ENCODE measurements around the gene STARD7.
A peak's percentile ranks its signal among the peaks of the same experiment; 100 is the strongest.

The STARD7 gene

DNA sequence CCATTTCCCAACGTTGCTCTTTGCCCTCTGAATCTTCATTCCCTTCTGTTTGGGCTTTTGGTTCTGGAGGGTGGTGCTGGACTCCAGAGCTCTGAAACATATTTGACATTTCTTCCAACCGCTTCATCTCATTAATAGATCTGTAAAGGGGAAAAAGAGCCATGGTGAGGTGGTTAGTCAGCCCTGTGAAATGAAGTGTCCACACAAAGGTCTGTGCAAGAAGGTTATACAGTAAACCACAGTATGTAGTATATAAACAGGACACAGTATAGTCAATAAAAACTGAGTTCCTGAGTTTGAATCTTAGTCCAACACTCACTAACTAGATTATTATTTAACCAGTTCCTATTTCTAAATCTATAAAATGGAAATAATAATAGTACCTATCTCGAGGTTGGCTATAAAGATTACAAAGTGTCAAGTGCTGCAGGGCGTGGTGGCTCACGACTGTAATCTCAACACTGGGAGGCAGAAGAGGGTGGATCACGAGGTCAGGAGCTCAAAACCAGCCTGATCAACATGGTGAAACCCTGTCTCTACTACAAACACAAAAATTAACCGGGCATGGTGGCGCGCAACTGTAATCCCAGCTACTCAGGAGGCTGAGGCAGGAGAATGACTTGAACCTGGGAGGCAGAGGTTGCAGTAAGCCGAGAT, 13.1 kb downstream of the STARD7 start:
- no peak for DNase-seq

DNA sequence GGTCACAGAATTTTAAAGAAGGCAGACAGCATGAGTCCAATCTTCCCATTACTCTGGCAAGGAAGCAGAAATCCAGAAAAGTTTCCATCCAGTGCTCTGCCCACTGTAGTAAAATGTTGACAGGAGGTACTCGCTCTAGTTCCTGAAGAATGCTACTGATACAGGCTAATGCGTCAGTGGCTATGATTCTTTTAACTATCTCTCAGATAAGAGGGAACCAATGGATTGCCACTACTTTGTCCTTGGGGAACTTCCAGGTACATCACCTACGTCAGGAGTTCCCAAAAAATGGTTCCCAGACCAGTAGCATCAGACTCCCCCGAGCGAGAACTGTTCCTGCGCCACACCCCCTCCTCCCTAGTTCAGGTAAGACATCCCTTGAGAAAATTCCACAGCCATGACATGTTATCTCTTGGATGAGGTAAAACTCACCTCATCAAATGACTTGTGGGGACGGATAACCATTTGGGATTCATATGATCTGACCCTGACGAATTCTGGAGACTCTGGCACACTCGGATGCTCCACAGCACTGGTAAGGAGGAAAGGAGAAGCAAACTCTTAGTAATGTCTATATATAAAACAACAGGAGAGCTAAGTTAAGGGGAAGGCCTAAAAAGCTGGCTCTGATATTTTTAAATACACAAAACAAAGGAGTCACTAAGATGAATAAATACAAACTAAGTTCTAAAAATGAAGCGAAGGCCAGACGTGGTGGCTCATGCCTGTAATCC, 16.5 kb downstream of the STARD7 start:
- no peak for DNase-seq

DNA sequence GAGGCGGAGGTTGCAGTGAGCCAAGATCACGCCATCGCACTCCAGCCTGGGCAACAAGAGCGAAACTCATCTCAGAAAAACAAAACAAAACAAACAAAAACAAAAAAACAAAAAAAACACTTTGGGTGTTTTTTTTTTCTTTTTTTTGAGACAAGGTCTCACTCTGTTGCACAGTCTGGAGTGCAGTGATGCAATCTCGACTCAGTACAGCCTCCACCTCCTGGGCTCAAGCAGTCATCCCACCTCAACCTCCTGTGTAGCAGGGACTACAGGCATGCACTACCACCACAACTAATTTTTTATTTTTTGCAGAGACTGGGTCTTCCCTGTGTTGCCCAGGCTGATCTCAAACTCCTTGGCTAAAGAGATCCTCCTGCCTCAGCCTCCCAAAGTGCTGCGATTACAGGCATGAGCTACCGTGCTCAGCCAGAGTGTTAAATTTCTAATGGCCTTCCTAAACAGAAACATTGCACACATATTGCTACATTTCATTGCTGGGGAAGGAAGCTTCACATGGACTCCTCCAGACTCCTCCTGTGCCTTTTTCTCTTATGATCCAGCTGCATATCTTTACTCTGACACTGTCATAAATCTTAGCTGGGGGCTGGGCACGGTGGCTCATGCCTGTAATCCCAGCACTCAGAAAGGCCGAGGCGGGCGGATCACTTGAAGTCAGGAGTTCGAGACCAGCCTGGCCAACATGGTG, 19.7 kb downstream of the STARD7 start:
- DNase-seq: no peak

DNA sequence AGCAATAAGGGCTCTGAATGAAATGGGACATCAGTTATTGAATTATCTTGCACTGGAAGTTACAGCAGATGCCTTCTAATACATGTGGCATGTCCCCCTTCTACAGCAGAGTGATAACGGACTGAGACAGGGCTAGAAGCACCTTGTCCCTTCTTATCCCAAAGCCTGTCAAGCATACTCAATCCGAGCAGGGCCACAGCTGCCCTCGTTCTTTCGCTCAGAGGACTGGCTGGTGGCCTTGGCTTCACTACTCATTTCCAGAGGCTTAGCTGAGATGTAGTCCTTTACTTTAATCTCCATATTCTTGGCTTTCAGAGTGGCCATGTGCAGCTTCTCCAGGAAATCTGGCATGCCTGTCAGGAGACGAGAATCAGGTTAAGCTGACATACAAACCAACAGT, 22.1 kb downstream of the STARD7 start:
- no peak for DNase-seq

DNA sequence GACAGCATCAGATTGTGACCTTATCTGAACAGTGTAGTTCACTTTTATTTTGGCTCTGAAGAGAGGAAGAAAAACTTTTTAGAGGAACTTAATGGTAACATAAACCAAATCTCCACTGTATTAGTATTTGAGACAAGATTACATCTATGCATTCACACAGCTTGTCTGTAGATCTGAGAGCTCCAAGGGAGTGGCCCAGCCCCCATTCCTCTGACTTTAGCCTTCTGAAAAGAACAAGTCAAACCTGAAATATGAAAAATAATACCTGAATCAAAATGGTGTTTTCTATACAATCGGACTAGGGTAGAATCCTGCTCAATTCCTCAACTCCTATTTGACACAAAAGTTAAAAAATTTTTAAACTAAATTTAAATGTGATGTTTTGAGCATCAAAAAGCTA, 23.1 kb downstream of the STARD7 start:
- no peak for DNase-seq

DNA sequence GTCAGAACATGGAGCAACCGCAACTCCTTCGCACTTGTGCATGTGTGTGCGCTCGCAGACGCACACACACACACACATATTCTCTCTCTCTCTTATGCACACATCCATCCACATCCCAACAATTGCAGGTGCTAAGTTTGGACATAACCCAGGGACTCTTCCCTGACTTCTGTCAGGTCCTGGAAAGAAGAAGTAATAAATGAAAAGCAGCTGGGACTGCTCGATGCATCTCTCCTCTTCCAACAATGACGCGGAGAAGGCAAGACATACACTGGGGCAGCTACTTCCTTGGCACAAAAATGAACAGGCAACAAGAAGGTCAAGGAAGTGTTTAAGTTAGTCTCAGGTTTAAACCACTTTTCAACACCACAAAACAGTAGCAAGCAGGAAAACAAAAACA, 23.6 kb downstream of the STARD7 start:
- DNase-seq: no peak

DNA sequence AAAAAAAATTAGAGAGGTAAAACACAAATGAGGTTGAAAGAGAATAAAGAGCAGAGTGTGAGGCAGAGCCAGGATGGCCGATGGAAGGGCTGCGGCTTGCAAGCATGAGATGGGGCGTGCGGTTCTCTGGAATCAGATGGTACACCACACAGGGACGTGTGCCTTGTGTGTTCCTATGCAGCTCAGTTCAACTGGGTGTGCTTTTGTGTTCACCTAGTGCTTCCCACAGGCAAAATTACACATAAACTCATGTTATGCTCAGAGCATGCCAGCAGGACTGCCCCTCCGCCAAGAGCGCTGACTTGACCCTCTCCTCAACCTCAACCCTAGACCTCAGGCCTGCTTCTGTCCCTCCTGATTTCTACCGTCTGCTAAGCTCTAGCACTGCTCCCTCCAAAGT, 24.4 kb downstream of the STARD7 start:
- no peak for DNase-seq

DNA sequence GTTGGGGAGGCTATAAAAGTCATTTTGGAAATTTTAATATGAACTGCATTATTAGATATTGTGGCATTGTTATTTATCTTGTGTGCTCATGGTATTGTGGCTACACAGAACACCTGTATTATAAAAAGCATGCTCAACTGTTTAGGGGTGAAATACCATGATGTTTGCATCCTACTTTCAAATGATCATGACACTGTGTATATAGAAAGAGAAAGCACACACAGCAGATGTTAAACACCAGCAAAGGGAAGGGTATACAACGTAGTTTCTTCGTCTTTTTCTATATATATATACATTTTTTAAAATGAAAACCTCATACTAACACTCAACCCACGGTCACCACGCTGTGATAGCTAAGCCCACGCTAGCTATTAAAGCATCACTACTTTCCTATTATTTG, 27.1 kb downstream of the STARD7 start:
- DNase-seq: no peak

DNA sequence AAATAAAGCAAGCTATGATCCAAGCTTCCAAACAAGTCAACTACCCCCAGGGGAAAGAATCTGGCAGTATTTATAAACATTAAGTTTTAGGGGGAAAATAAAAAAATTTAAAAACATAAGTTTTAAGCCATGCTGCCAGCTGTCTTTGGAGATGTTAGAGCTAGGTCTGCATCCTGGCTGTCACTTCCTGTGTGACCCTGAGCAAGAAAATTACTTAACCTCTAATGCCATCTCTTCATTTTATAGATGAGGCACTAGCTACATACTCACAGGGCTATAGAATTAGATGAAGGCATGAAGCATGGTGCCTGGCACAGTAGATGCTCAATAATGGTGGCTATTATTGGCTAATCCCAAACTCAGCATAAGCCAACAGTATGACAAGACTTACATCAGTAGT, 28.1 kb downstream of the STARD7 start:
- DNase-seq: no peak

DNA sequence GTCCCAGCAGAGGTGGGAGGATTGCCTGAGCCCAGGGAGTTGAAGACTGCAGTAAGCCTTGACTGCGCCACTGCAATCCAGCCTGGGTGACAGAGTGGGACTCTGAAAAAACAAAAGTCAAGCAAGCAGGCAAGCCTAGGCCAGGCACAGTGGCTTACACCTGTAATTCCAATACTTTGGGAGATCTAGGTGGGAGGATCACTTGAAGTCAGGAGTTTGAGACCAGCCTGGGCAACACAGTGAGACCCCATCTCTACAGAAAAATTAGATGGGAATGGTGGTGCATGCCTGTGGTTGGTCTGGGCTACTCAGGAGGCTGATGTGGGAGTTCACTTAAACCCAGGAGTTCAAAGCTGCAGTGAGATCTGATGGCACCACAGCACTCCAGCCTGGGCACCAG, 28.6 kb downstream of the STARD7 start:
- no peak for DNase-seq

DNA sequence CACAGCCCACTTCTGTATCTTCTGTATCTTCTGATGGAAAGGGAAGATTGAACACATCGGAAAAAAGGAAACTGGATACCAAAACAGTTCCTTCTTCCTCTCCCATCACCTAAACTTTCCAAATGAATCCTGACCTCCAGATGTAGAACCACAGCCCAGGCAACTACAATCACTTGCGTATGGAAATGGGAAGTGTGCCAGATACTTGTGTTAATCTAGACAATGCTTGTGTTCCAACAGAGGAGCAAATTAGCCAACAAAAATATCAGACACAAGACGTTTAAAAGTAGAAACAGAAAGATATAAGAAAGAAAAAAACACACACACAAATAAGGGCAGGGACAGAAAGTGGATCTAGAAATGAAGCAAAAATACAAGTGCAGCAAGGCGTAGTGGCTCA, 32.0 kb downstream of the STARD7 start:
- no peak for DNase-seq

DNA sequence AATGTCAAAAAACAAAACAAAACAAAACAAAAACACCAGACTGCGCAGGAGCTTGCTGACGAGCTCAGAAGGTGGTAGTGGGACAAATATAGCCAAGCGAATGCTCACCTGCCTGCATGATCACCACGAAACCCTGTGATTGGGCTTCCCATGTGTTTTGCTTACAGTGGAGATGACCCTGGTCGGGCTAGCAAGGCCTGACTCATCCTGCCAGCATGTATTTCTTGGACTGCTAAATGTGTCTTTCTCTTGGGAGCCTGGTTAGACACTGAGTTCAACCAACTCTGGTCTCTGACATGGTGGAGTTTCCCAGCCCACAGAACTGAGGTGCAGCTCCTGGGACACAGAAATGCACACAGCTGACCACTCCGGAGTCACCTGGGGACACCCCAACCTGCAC, 32.7 kb downstream of the STARD7 start:
- no peak for DNase-seq

DNA sequence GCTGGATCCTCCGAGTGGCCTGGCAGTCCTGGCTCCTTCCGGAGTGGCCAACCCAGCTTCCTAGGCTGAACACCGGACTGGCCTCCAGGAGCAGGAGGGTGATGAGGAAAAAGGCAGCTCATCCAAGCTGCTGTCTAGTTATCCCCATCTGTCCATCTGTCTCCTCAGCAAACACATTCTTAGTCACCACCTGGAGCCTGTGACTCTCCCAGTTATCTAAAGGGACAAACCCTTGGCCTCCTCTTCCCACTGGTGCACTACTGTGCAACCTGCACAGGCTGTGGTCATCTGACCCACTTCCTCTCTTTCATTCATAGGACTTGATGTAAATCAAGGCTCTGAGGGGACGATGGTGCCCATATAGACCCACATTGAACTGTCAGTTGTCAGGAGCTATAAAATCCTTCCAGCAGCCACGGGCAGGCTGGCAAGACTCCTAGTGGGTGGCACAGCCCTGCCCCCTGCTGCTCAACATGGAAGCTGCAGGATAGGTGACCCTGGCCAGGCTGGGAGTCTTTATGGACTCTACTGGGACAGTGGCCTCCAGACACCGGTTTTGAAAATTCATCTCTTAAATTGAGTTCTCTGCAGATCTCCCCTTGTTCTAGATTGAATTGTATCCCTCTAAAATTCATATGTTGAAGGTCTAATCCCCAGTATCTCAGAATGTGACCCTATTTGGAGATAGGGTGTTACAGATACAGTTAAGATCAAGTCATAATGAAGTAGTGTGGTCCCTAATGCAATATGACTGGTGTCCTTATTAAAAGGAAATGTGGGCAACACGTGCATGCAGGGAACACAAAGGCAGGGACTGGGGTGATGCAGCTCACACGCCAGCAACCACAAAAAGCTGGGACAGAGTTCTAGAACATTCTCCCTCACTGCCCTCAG, 34.1 kb downstream of the STARD7 start:
- DNase-seq: peak; percentile 83 to 84

DNA sequence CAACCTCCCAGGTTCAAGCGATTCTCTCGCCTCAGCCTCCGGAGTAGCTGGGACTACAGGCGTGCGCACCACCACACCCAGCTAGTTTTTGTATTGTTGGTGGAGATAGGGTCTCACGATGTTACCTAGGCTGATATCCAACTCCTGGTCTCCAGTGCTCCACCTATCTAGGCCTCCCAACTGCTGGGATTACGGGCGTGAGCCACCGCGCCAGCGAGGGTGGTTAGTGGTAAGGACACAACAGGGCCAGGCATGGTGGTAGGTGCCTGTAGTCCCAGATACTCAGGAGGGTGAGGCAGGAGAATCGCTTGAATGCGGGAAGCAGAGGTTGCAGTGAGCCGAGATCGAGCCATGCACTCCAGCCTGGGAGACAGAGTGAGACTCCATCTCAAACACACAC, 36.8 kb downstream of the STARD7 start:
- no peak for DNase-seq

DNA sequence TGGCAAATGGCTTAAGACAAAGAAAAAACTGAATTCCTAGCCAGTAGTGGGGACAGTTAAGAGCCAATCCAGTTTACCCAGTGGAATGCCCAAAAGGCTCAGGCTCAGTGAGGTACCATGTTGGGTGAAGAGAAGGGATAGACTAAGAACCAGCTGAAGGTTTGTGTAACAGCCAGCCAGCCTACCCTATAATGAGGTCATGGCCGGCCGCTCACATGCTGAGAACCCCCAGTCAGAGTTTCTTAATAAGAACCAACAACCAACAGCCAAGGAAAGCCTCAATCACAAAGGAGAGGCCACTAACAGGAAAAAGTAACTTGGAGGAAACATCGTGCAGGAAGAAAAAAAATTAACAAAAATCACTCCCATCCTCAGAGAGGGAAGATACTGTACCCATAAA, 38.0 kb downstream of the STARD7 start:
- no peak for DNase-seq

DNA sequence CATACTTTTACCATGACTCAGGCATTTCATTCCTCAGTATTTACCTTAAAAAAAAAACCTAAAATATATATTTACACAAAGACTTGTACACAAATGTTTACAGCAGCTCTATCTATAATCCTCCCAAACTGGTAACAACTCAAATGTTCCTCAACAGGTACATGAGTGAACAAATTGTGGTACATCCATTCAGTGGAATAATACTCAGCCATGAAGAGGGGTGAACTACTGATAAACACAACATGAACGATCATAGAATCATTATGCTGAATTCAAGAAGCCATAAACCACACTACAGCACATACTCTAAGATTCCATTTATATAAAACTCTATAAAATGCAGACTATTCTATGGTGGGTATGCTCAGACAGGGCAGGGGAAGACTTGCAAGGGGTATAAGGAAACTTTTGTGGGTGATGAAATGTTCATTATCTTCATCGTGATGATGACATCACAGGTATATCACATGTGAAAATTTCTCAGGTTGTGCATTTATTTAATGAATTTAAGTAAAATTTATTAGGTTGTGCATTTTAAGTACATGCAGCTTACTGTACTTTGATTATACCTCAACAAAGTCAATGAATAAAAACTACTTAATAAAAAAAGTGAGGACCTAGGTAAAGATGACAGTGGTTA, 38.6 kb downstream of the STARD7 start:
- no peak for DNase-seq

DNA sequence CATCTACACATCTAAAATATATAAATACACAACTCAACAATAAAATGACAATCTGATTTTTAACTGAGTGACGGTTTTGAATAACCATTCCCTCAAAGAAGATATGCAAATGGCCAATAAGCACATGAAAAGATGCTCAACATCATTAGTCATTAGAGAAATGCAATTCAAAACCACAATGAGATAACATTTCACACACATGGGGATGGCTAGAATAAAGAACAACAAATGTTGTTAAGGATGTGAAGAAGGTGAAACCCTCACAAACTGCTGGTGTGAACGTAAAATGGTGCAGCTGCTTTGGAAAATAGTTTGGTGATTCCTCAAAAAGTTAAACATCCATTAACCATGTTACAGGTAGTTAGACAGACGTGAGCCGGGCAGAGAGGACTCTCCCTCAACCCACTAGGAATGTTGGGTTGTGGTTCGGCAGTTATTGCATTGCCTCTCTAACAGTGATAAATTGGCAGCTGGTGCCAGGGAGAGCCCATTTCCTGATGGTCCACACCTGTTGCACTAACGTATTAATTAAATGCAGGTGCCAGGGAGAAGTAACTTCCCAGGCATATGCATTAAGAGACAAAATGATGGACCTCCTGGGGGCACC, 41.1 kb downstream of the STARD7 start:
- DNase-seq: no peak

DNA sequence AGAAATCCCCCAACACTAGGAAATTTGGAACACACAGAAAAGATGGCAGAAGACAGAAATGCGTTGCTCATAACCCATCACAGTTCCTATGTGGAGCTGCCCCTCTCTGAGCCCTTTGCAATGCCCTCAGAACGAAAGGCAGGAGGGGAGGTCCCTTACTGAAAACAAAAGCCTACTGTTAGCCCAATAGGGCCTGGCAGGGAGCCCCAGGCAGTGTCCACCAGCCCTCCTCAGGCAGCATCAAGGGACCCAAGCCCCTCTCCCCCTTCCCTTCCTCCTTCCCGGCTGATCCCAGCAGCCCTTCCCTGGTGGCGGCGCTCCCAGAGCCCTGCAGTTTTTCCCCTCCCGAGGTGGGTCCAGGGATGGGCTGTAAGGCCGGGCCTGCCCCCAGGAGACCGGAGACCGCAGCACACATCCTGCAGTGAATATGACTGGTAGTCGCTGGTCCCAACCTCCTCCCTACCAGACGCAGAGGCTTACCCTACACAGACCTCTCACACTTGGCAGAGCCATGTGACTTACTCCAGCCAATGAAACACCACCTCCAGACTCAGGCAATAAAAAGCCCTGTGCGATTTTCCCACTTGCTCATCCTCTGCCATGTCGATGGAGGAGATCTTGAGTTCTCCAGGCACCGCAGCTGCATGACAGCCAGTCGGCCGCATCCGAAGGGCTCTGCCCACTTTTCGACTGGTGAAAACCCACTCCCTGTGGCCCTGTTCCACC, 44.0 kb downstream of the STARD7 start:
- DNase-seq: peak in 1 of 2 experiments; percentile 37

DNA sequence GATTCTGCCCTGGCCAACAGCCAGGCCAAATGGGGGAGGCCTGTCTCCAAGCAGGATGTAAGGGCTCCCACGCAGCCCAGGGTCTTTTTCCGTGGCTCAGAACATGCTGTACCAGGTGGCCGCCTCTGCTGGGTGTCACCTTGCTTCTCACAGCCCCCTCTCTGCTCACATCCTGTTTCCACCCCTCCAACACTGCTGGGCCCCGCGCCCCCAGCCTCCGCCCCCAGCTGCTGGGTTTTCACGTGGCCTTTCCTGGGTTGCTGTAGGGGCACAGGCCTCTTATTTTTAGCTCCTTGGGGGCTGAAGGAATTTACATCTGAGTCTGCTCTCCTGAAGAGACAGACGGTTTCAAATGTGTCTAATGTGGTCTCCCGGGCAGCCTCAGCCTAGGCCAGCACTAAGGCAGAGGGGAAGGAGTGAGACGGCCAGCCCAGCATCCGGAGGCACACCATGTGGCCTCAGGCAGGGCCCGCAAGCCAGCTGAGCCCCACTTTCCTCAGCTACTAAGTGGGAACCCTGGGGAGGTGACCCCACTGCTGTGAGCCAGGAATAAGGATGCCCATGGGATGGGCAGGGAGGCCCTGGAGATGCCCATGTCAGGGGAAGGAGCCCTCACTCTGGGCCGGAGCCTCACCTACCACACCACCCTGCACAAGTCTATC, 44.7 kb downstream of the STARD7 start:
- peak; percentile 71 to 79 for DNase-seq

DNA sequence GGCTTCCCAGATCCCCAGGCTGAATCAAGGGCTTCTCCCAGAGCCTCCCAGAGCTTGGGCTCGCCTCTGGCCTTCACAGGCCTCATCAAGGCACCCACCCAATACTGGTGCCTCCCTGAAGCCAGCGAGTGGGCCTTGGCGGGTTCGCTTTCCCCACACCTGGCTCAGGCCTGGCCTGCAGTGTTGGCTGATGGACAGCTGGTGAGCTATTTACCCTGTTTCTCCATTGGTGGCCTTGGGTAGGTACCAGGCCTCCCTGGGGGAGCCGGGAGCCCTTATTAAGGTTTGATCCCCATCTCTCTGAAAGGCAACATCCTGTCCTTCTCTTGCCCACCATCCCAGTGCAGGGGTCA, 45.2 kb downstream of the STARD7 start:
- no peak for DNase-seq

DNA sequence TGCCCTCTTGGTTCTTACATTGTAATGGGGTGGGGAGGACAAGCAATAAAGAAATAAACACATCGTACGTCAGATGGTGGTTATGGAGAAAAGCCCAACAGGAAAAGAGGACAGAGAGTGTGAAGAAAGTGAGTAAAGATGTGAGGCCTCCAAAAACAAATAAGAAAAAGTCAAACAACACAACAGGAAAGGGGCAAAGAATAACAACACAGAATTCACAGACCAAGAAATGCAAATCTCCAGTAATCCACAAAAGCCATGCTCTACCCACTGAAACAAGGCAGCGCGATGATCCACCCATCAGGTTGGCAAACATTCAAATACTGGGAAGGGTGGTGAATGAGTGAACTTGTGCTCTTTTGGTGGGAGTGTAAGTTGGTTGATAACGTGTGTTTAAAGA, 46.7 kb downstream of the STARD7 start:
- no peak for DNase-seq
